NCI-H2227 treated with DMSO at 0.1 percent for 48 hours (cell line): ENCODE measurements around the gene SYNJ2.

ENCODE experiments used
- DNase-seq: peaks from one replicate; lab custom pipeline; 2025; lab: John Stamatoyannopoulos, UW

The SYNJ2 gene

GRCh38 chr6:158080849-158081656 is 99.4 kb downstream of the SYNJ2 start:
- no peak for DNase-seq

GRCh38 chr6:158081657-158081935 is 99.9 kb downstream of the SYNJ2 start:
- DNase-seq: no peak

DNA sequence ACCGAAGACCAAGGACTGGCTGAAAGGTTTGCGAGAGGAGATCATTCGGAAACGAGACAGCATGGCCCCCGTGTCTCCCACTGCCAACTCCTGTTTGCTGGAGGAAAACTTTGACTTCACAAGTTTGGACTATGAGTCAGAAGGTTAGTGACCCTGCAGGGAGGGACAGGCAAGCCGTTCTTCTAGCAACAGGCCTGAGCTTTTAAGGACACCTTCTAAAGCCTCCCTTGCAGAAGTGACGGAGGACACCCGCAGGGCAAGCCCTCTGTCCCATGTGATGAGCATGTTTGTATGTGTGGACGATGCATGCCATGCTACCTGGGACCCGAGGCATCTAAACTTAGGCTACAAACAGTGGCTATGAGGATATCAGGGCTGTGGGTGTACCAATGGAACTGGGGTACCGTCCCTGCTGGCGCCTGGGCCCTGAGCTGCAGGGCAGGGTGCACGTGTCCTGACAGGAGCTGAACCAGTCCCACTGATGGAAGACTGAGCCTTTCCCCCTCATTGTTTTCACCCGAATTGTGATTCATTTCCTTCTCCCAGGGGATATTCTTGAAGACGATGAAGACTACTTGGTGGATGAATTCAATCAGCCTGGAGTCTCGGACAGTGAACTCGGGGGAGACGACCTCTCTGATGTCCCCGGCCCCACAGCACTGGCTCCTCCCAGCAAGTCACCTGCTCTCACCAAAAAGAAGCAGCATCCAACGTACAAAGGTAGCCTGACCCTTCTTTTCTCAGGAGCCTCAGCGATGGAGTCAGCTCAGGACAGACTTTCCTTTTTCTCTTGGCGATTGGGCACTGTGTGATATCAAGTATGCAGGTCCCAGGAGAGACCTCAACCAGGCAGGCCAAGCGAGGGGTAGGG is 102.0 kb downstream of the SYNJ2 start:
- DNase-seq: no peak

- no peak for DNase-seq
Measured at GRCh38 chr6:158085261-158086053, 103.8 kb downstream of the SYNJ2 start.

DNA sequence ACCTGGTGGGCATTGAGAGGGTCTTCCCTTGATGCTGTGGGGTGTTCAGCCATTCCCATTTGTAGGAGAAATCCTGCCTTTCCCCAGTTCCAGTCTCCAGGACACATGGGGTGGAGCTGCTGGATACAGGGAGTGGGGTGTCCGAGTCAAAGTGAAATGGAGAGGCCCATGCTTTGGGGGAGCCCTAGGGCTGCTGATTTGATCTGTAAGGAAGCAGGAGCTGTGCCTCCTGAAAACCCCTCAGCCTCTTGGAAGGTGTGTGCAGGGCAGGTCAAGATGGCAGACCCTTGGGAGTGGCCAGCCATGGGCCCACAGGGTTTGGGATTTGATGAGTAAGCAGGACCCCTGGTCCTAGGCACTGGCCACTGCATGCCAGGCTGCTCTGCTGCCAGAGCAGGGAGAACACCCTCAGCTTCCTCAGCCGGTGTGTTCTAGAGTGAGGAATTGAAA is 104.4 kb downstream of the SYNJ2 start:
- DNase-seq: no peak

DNA sequence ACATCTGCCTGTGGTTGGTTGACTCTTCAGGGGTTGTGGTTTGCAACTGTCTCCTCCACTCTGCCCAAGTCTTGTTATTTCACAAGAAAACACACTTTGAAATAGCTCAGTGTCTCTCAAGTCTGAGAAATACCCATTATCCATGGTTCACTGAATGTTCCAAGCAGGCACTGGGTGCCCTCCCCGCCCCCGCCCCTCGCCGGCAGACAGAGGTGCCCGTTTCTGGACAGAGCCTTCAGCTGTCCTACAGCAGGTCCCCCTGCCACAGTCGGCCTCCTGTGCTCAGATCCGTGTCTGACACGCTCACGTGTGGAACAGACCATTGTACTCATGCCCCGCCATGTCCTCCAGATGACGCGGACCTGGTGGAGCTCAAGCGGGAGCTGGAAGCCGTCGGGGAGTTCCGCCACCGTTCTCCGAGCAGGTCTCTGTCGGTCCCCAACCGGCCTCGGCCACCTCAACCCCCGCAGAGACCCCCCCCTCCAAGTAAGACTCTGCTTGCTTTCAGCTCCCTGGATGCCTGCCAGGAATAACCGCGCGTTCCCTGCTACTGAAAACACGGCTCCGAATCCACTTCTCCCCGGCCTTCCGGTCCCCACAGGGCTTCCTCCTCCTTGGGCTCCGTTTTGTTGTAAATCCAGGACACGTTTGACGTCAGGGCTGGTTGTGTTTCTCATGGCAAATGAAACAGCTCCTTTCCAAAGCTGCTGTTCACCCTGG is 105.0 kb downstream of the SYNJ2 start:
- DNase-seq: no peak

DNA sequence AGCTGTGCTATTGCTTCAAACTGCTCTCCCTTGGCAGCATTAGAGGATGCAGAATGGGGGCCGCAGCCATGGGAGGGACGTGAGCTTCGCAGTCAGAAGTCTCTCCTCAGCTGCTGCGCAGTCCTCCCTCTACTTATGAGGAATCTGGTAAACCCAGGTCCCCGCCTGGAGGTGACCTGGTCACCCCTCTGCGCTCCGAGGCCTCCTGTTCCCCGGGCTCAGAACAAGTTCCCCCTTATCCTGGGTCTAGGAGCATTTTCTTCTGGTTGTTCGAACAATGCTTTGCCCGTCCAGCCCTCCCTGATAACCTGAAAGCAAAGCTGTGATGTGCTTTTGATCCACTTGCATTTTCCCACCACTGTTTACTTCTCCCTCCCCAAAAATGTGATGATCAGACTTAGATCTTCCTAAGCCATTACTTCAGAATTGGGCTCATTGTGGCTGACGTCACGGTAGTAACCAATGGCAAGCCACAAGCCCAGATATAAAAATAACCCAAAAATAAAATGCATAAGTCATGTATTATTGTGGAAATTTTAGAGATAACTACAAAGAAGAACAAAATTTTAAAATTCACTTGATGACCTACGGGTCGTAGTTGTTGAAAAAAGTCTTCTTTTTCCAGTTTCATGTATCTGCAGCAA is 105.7 kb downstream of the SYNJ2 start:
- DNase-seq: no peak

GRCh38 chr6:158092806-158093205 is 111.1 kb downstream of the SYNJ2 start:
- DNase-seq: no peak

GRCh38 chr6:158095031-158095430 is 113.4 kb downstream of the SYNJ2 start:
- DNase-seq: no peak

- no peak for DNase-seq
Measured at GRCh38 chr6:158095671-158096070, 114.0 kb downstream of the SYNJ2 start.

GRCh38 chr6:158103228-158103627 is 121.6 kb downstream of the SYNJ2 start:
- DNase-seq: no peak

DNA sequence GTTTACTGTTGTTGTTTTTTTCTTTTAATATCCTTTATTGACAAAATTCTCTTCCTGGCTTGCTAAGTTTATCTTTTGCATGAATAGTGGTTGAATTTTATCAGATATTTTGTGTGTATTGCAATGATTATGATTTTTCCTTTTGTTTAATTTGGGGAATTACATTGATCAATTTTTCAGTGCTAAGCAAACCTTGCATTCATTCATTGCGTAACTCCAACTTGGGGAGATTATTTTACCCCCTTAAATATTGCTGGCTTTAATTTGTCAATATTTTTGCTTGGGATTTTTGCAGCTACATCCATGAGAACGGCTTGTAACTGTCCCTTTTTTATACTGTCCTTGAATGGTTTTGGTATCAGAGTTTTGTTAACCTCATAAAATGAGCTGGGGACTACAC is 123.0 kb downstream of the SYNJ2 start:
- no peak for DNase-seq

GRCh38 chr6:158109748-158110147 is 128.1 kb downstream of the SYNJ2 start:
- no peak for DNase-seq

DNA sequence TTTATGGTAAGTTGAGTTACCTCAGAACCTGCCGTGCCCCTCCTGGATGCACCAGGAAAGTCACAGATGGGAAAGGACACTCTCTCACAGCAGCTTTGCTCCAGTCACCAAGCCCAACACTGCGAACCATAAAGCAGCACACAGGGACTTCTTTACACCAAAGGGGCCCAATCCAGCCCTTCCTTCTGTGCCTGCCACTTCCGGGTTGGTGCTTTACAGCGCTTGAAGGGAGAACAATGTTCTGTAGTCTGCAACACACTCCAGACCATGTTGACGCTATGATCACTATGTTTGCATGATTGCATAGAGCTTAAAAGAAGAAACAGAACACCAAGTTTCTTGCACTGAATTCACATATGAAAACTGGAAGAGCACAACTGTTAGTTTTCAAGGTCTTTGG is 129.3 kb downstream of the SYNJ2 start:
- no peak for DNase-seq

DNA sequence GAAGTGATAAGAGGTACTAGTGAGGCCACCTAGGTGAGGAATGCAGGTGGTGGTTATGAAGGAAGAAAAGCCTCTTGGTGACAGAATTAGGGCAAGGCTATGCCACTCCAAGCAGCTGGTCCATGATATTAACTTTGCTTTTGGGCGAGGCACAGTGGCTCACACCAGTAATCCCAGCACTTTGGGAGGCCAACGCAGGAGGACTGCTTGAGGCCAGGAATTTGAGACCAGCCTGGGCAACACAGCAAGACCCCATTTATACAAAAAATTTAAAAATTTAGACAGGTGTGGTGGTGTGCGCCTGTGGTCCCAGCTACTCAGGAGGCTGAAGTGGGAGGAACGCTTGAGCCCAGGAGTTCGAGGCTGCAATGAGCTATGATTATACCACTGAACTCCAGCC is 130.3 kb downstream of the SYNJ2 start:
- no peak for DNase-seq

DNA sequence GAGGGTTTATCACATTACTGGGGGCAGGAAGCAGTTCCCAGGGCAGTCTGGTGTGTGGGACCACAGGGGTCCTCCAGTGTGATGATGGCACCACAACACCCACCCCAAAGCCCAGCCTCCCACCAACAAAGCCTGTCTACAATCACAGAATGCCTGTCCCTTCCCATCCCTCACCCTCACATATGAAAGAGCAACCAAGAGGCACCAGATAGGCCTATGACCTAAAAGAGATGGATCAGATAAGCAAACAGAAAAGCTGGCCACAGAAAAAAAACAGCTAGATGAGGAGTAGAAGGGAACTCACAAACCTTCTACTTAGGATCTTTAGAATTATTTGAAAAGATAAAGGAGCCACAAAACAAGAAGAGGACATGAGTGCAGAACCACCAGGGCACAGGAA is 132.1 kb downstream of the SYNJ2 start:
- no peak for DNase-seq

GRCh38 chr6:158115102-158115501 is 133.4 kb downstream of the SYNJ2 start:
- no peak for DNase-seq

DNA sequence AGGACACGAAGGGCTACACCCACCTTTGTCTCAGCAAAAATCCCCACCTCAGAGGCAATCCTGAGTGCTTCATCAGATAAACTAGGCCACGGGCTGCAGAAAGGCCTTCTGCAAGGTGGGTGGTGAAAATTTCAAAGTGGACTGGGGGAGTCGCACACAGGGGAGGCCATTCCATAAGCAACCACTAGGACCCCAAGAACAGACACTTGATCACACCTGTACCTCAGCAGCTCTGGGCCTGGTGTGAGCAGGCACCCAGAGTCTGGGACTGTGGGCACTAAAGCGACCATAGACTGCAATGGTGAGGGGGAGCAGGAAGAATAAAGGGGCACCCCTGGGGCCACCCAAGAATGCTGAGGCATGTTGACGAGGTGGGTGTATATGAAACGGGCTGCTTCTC is 133.8 kb downstream of the SYNJ2 start:
- DNase-seq: no peak

GRCh38 chr6:158118886-158119285 is 137.2 kb downstream of the SYNJ2 start:
- no peak for DNase-seq

- DNase-seq: no peak
Measured at GRCh38 chr6:158121335-158121734, 139.7 kb downstream of the SYNJ2 start.

DNA sequence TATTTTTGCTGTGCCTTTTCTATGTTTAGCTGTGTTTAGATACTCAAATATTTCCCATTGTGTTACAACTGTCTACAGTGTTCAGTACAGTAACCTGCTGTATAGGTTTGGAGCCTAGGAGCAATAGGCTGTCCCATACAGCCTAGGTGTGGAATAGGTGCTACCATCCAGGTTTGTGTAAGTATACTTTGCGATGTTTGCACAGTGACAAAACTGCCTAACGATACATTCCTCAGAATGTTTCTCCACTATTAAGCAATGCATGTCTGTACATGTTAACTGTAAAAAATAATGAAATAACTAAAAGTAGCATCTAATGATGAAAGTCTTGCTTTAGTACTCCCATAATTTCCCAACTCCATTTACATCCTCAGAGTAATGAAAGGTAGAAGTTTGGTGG is 140.4 kb downstream of the SYNJ2 start:
- DNase-seq: no peak
